IPS DF 6.9 (cell line): ENCODE data around the gene RAB11FIP4.

Experiments used
- DNase-seq: peaks from one replicate; pipeline ENCODE4 v3.0.0-alpha.2; 2013; ENCODE audit warnings: low read depth, low spot score
- H3K27ac ChIP-seq: one replicate; pipeline ENCODE4 v1.5.1; 2013; ENCODE audit warnings: low read length, control low read depth
- H3K27me3 ChIP-seq: 2 replicates; pipeline ENCODE4 v1.6.1; 2013; ENCODE audit warnings: mild to moderate bottlenecking, low read length; ENCODE audit not compliant: control insufficient read depth, insufficient read depth
- H3K36me3 ChIP-seq: 2 replicates; pipeline ENCODE4 v1.6.1; 2013; ENCODE audit warnings: low read length; ENCODE audit not compliant: control insufficient read depth, insufficient read depth
- H3K4me1 ChIP-seq: 2 replicates; pipeline ENCODE4 v1.6.1; 2013; ENCODE audit warnings: low read length; ENCODE audit not compliant: control insufficient read depth, insufficient read depth
- H3K4me3 ChIP-seq: 2 replicates; pipeline ENCODE4 v1.5.1; 2013; ENCODE audit warnings: mild to moderate bottlenecking, low read length
- H3K9me3 ChIP-seq: 2 replicates; pipeline ENCODE4 v1.6.1; 2013; ENCODE audit warnings: low read length, inconsistent platforms; ENCODE audit not compliant: control insufficient read depth, insufficient read depth
- WGBS: extraction: QIAGEN DNeasy Blood & Tissue Kit; methylation state at CpG from one replicate; pipeline ENCODE4 v1.1.7; 2013; ENCODE audit warnings: mixed read lengths, missing lambda C conversion rate; ENCODE audit not compliant: insufficient read length, insufficient coverage; 5-methylcytosine and 5-hydroxymethylcytosine counted together

RAB11FIP4 gene

GRCh38 chr17:31386542-31387075, 4.9 kb upstream of the RAB11FIP4 start:
- Histone ChIP-seq H3K36me3 (no peaks in the 10 kb centered on the region), H3K4me3 (no peak overlapping the region), H3K27ac (no peak overlapping the region), H3K4me1 (no peaks in the 10 kb centered on the region), H3K27me3 (no peaks in the 10 kb centered on the region; the same call in 1 of the 2 replicates), H3K9me3 (no peaks in the 10 kb centered on the region)
- WGBS, result no CpG with 5 or more reads among the region's 3 CpGs
- no peak for DNase-seq

GRCh38 chr17:31387438-31387837, 4.0 kb upstream of the RAB11FIP4 start:
- no peaks in the 10 kb centered on the region for H3K4me1 ChIP-seq
- no peak overlapping the region for H3K27ac ChIP-seq
- DNase-seq, result no peak
- H3K9me3 ChIP-seq, result no peaks in the 10 kb centered on the region
- no peaks in the 10 kb centered on the region; the same call in 1 of the 2 replicates for H3K27me3 ChIP-seq
- no CpG with 5 or more reads among the region's 12 CpGs for WGBS
- H3K4me3 ChIP-seq, result no peak overlapping the region
- no peaks in the 10 kb centered on the region for H3K36me3 ChIP-seq

GRCh38 chr17:31388351-31388750, 3.1 kb upstream of the RAB11FIP4 start:
- WGBS, result no CpG with 5 or more reads among the region's 2 CpGs
- no peaks in the 10 kb centered on the region for H3K36me3 ChIP-seq
- H3K27ac ChIP-seq, result no peak overlapping the region
- no peaks in the 10 kb centered on the region for H3K4me1 ChIP-seq
- H3K9me3 ChIP-seq, result no peaks in the 10 kb centered on the region
- H3K27me3 ChIP-seq, result no peaks in the 10 kb centered on the region; the same call in 1 of the 2 replicates
- no peak overlapping the region for H3K4me3 ChIP-seq
- DNase-seq, result no peak

GRCh38 chr17:31388770-31389656, 2.5 kb upstream of the RAB11FIP4 start:
- Histone ChIP-seq H3K4me3 (no peak overlapping the region), H3K4me1 (no peaks in the 10 kb centered on the region), H3K27me3 (no peaks in the 10 kb centered on the region; the same call in 1 of the 2 replicates), H3K36me3 (no peaks in the 10 kb centered on the region), H3K9me3 (no peaks in the 10 kb centered on the region), H3K27ac (no peak overlapping the region)
- WGBS, result no CpG with 5 or more reads among the region's 18 CpGs
- no peak for DNase-seq

GRCh38 chr17:31389657-31390381, 1.7 kb upstream of the RAB11FIP4 start:
- WGBS, result no CpG with 5 or more reads among the region's 22 CpGs

GRCh38 chr17:31390426-31390747, 1.1 kb upstream of the RAB11FIP4 start:
- Histone ChIP-seq H3K27ac (no peak overlapping the region), H3K4me3 (no peak overlapping the region), H3K36me3 (no peaks in the 10 kb centered on the region), H3K27me3 (no peaks in the 10 kb centered on the region; the same call in 1 of the 2 replicates), H3K4me1 (no peaks in the 10 kb centered on the region), H3K9me3 (no peaks in the 10 kb centered on the region)
- no peak for DNase-seq
- WGBS, result no CpG with 5 or more reads among the region's 8 CpGs

More at GRCh38 chr17:31389657-31390381, 1.7 kb upstream of the RAB11FIP4 start:
- Histone ChIP-seq H3K4me1 (no peaks in the 10 kb centered on the region), H3K27ac (no peak overlapping the region), H3K27me3 (no peaks in the 10 kb centered on the region; the same call in 1 of the 2 replicates), H3K36me3 (no peaks in the 10 kb centered on the region), H3K9me3 (no peaks in the 10 kb centered on the region), H3K4me3 (no peak overlapping the region)
- DNase-seq, result no peak

GRCh38 chr17:31390748-31391495, 553 bp upstream of the RAB11FIP4 start:
- H3K9me3 ChIP-seq, result no peaks in the 10 kb centered on the region
- no peaks in the 10 kb centered on the region for H3K4me1 ChIP-seq
- WGBS, result no CpG with 5 or more reads among the region's 56 CpGs
- no peaks in the 10 kb centered on the region; the same call in 1 of the 2 replicates for H3K27me3 ChIP-seq
- H3K27ac ChIP-seq, result no peak overlapping the region
- H3K36me3 ChIP-seq, result no peaks in the 10 kb centered on the region
- peak overlapping the region; percentile 51; the same call in 1 of the 2 replicates for H3K4me3 ChIP-seq
- no peak for DNase-seq

- no peaks in the 10 kb centered on the region; the same call in 1 of the 2 replicates for H3K27me3 ChIP-seq
- no peak for DNase-seq
- no CpG with 5 or more reads among the region's 52 CpGs for WGBS
- H3K4me1 ChIP-seq, result no peaks in the 10 kb centered on the region
- H3K9me3 ChIP-seq, result no peaks in the 10 kb centered on the region
- H3K4me3 ChIP-seq, result peak overlapping the region; percentile 58; the same call in 1 of the 2 replicates
- H3K36me3 ChIP-seq, result no peaks in the 10 kb centered on the region
- no peak overlapping the region for H3K27ac ChIP-seq
Measured at GRCh38 chr17:31392002-31392855, 754 bp downstream of the RAB11FIP4 start.

GRCh38 chr17:31392856-31393748, 1.6 kb downstream of the RAB11FIP4 start:
- H3K9me3 ChIP-seq, result no peaks in the 10 kb centered on the region
- no peaks in the 10 kb centered on the region; the same call in 1 of the 2 replicates for H3K27me3 ChIP-seq
- no peaks in the 10 kb centered on the region for H3K36me3 ChIP-seq
- no CpG with 5 or more reads among the region's 17 CpGs for WGBS
- H3K27ac ChIP-seq, result no peak overlapping the region
- H3K4me3 ChIP-seq, result no peak overlapping the region
- no peak for DNase-seq
- no peaks in the 10 kb centered on the region for H3K4me1 ChIP-seq
